ENCODE results near the gene RNLS.
"Not testable (repeated sequence)": the region's sequence is repeated elsewhere in the genome, so short reads cannot be mapped to it uniquely, and the experiment has no call there.

RNLS gene

GRCh38 chr10:88523739-88524400 is 59.2 kb downstream of the RNLS start:
- no peak for DNase-seq (ENCODE audit: low read depth in 2 of 2)

- no peak for DNase-seq (ENCODE audit: low read depth in 2 of 2)
These were observed 60.4 kb downstream of the RNLS start for GRCh38 chr10:88522715-88523114.

GRCh38 chr10:88521791-88522190 is 61.3 kb downstream of the RNLS start:
- no peak for DNase-seq (ENCODE audit: low read depth in 2 of 2)

- no peak for DNase-seq (ENCODE audit: low read depth in 2 of 2)
These were observed 67.9 kb downstream of the RNLS start for GRCh38 chr10:88515235-88515634.

GRCh38 chr10:88512599-88512998 is 70.5 kb downstream of the RNLS start:
- DNase-seq (ENCODE audit: low read depth in 2 of 2) = no peak

- no peak for DNase-seq (ENCODE audit: low read depth in 2 of 2)
These were observed 74.3 kb downstream of the RNLS start for GRCh38 chr10:88508796-88509195.

GRCh38 chr10:88507826-88508453 is 75.2 kb downstream of the RNLS start:
- DNase-seq (ENCODE audit: low read depth in 2 of 2) = no peak

GRCh38 chr10:88507404-88507803 is 75.7 kb downstream of the RNLS start:
- DNase-seq (ENCODE audit: low read depth in 2 of 2) = no peak

GRCh38 chr10:88505680-88506215 is 77.4 kb downstream of the RNLS start:
- DNase-seq (ENCODE audit: low read depth in 2 of 2) = no peak

GRCh38 chr10:88505265-88505664 is 77.9 kb downstream of the RNLS start:
- no peak for DNase-seq (ENCODE audit: low read depth in 2 of 2)

GRCh38 chr10:88500656-88501055 is 82.5 kb downstream of the RNLS start:
- DNase-seq (ENCODE audit: low read depth in 2 of 2) = no peak

GRCh38 chr10:88499569-88500470 is 83.3 kb downstream of the RNLS start:
- DNase-seq (ENCODE audit: low read depth in 2 of 2) = no peak

GRCh38 chr10:88497913-88498312 is 85.2 kb downstream of the RNLS start:
- no peak for DNase-seq (ENCODE audit: low read depth in 2 of 2)

GRCh38 chr10:88494537-88494936 is 88.6 kb downstream of the RNLS start:
- no peak for DNase-seq (ENCODE audit: low read depth in 2 of 2)

- no peak for DNase-seq (ENCODE audit: low read depth in 2 of 2)
These were observed 89.2 kb downstream of the RNLS start for GRCh38 chr10:88493691-88494483.

- no peak for DNase-seq (ENCODE audit: low read depth in 2 of 2)
These were observed 91.8 kb downstream of the RNLS start for GRCh38 chr10:88491314-88491713.

- no peak for DNase-seq (ENCODE audit: low read depth in 2 of 2)
These were observed 92.7 kb downstream of the RNLS start for GRCh38 chr10:88490231-88490980.

GRCh38 chr10:88489107-88489506 is 94.0 kb downstream of the RNLS start:
- DNase-seq (ENCODE audit: low read depth in 2 of 2) = no peak

- not testable (repeated sequence) for DNase-seq (ENCODE audit: low read depth in 2 of 2)
These were observed 96.3 kb downstream of the RNLS start for GRCh38 chr10:88486816-88487215.

GRCh38 chr10:88482220-88482619 is 100.9 kb downstream of the RNLS start:
- DNase-seq (ENCODE audit: low read depth in 2 of 2) = no peak

- DNase-seq (ENCODE audit: low read depth in 2 of 2) = no peak
These were observed 104.9 kb downstream of the RNLS start for GRCh38 chr10:88478256-88478655.

Measured in stimulated activated CD8-positive, alpha-beta memory T cell treated with anti-CD3 and anti-CD28 coated beads, Interleukin-15, amount 100 ng/mL, for 4 hours (primary cell).